ENCODE data around the gene OOSP2.
"Not testable (repeated sequence)": the region's sequence is repeated elsewhere in the genome, so short reads cannot be mapped to it uniquely, and the experiment has no call there.

The OOSP2 gene, protein sequence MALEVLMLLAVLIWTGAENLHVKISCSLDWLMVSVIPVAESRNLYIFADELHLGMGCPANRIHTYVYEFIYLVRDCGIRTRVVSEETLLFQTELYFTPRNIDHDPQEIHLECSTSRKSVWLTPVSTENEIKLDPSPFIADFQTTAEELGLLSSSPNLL

DNA sequence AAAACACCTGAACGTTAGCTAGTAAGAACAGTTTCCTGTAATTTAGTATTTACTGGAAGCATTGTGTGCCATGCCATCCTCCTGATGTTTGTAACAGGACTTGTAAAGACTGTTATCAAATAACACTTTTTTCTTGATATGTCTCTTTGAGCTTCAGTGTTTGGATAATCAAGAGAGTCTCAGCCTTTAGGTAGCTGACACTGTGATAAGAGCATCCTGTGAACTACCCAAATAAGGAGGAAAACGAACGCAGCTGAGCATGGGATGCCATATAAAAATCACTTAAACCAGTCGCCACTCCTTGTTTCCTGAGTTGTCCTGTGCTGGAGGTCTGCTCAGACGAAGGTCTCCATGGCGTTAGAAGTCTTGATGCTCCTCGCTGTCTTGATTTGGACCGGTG lies at the start of gene OOSP2:
Gene OOSP2 (plus strand): TSS at position 301 of the 400 bp plus-strand sequence. CDS start 51 bp downstream, at position 352.
- no peak for DNase-seq (ENCODE audit: low read depth in 2 of 2)

DNA sequence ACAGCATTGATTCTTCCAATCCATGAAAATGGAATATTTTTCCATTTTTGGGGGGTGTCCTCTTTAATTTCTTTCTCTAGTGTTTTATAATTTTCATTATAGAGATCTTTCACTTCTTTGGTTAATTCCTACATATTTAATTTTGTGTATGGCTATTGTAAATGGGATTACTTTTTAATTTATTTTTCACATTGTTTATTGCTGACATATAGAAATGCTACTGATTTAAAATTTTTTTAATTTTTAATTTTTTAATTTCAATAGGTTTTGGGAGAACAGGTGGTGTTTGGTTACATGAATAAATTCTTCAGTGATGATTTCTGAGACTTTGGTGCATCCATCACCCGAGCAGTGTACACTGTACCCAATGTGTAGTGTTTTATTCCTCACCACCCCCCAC lies 49.8 kb upstream of the OOSP2 start:
- DNase-seq (ENCODE audit: low read depth in 2 of 2): no peak

DNA sequence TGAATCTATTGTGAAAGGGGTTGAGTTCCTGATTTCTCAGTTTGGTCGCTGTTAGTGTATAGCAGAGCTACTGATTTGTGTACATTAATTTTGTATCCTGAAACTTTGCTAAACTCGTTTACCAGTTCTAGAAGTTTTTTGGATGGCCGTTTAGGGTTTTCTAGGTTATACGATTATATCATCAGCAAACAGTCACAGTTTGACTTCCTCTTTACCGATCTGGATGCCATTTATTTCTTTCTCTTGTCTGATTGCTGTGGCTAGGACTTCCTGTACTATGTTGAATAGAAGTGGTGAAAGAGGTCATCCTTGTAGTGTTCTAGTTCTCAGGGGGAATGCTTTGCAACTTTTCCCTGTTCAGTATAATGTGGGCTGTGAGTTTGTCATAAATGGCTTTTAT lies 47.8 kb upstream of the OOSP2 start:
- DNase-seq (ENCODE audit: low read depth in 2 of 2): no peak

DNA sequence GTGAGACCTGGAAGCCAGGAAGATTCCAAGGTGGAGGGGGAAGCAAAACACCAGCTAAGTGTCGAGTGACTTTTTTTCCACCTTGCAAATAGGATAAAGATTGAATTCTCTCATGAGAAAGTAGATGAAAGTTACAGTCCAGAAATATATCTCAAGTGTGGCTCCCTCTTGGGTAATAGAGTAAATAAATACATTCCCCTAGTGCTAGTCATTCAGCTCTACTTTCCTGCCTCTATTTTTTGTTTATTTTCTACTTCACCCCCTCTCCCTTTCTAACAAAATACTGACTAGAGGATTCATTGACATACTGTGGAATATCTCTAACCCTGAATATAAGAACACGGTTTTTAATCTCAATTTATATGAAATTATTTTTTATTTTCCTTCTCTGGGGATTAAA lies 42.4 kb upstream of the OOSP2 start:
- DNase-seq (ENCODE audit: low read depth in 2 of 2): no peak

DNA sequence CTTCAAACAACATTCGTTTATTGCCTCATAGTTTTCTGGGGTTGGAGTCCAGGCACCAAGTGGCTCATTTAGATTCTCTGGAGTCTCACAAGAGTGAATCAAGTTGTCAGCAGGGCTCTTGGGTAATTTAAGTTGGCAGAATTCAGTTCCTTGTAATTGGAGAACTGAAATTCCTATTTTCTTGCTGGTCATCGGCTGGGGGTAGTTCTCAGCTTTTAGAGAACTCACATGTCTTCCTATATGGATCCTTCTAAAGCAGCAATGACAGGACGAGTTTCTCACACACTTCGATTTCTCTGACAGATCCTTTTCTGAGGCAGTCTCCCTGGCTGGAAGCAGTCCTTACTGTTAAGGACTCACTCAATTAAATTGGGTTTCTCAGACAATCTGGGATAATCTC lies 40.5 kb upstream of the OOSP2 start:
- DNase-seq (ENCODE audit: low read depth in 2 of 2): no peak

DNA sequence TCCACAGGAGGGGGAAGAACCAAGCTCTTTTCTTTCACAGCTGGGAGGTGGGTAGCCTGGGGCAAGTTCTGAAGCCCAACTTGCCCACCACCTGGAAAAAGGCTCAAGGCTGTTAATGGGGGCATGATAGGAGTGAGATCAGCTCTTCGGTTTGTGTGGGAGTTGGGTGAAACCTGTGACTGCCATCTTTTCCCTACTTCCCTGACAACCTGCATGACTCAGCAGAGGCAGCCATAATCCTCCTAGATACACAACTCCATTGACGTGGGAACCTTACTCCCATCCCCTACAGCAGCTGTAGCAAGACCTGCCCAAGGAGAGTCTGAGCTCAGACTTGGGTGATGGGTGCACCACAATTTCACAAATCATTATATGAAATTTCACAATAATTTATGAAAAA lies 36.5 kb upstream of the OOSP2 start:
- DNase-seq (ENCODE audit: low read depth in 2 of 2): no peak

DNA sequence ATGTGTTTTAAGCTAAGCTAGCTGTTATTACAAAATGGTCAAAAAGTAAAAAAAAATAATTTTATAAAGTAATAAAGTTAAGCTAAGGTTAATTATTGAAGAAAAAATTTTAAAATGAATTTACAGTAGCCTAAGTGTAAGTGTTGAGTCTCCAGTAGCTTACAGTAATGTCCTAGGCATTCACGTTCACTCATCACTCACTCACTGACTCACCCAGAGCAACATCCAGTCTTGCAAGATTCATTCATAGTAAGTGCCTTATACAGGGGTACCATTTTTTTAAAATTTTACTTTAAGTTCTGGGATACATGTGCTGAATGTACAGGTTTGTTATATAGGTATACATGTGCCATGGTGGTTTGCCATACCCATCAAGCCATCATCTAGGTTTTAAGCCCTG lies 34.8 kb upstream of the OOSP2 start:
- DNase-seq (ENCODE audit: low read depth in 2 of 2): no peak

DNA sequence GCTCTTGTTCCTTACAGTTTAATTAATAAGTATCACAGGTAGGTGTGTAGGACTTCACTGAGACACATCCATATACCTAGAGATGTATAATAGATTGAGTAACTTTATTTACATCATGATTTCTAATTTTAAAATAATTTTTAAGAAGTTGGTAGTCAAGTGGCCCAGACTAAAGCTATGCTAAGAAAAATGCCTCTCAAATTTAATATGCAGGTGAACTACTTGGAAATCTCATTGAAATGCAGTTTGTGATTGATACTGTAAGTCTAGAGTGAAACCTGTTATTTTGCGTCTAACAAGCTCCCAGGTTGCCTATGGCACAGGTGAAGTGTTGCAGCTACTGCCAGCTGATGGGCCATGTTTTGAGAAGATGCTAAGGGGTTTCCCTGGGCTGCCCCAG lies 23.3 kb upstream of the OOSP2 start, which contains the start of gene OOSP4B:
Gene OOSP4B (plus strand): TSS at position 301 of the 400 bp plus-strand sequence.
- no peak for DNase-seq (ENCODE audit: low read depth in 2 of 2)

DNA sequence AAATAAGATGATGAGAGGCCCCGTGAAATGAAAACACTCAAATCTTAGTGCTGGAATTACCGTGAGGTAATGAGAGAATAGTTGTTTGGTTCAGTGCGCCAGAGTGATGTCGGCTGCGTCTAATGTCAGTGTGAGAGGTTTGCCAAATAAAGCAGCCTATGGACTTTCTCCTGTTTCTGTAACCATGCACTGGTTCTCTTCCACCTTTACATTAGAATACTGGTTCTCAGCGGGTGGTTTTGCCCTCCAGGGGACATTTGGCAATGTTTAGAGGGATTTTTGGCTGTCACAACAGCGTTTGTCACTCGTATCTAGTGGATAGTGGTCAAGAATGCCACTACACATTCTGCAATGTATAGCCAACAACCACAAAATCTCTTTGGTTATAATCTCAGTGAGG lies 22.2 kb upstream of the OOSP2 start:
- no peak for DNase-seq (ENCODE audit: low read depth in 2 of 2)

DNA sequence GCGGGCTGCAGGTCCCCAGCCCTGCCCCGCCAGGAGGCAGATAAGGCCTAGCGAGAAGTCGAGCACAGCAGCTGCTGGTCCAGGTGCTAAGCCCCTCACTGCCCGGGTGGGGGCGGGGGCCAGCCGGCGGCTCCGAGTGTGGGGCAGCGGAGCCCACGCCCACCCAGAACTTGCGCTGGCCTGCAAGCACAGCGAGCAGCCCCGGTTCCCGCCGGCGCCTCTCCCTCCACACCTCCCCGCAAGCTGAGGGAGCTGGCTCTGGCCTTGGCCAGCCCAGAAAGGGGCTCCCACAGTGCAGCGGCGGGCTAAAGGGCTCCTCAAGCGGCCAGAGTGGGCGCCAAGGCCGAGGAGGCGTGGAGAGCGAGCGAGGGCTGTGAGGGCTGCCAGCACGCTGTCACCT lies 19.8 kb upstream of the OOSP2 start:
- DNase-seq (ENCODE audit: low read depth in 2 of 2): not testable (repeated sequence)

DNA sequence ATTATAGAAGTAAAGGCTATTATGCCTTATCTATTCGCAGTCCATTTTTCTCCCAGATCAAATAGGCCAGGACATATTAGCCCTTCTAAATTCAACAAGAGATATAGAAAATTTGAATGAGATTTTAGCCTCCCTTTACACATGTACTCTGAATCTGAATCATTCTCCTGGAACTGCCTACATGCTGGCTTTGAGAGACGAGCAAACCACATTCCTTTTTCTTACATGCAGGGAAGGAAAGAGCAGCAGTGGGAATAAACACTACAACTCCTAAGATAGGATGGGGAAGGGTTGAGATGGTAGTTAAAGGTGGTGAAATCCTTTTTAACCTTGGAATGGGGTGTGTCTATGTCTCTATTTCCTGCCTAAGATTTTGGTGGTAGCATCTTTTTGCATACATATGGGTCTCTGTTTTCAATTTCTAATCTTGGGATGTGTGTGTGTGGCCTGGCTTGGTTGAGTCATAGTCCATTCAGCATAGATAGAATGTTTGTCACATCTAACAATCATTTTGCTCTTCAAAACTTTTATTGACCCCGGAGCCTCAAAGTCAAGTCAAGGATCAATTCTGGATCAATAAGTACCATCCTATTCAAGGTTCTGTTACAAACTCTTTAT lies 11.1 kb upstream of the OOSP2 start:
- no peak for DNase-seq (ENCODE audit: low read depth in 2 of 2)

DNA sequence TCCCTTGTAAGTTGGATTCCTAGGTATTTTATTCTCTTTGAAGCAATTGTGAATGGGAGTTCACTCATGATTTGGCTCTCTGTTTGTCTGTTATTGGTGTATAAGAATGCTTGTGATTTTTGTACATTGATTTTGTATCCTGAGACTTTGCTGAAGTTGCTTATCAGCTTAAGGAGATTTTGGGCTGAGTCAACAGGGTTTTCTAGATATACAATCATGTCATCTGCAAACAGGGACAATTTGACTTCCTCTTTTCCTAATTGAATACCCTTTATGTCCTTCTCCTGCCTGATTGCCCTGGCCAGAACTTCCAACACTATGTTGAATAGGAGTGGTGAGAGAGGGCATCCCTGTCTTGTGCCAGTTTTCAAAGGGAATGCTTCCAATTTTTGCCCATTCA lies 10.2 kb downstream of the OOSP2 start:
- DNase-seq (ENCODE audit: low read depth in 2 of 2): not testable (repeated sequence)

DNA sequence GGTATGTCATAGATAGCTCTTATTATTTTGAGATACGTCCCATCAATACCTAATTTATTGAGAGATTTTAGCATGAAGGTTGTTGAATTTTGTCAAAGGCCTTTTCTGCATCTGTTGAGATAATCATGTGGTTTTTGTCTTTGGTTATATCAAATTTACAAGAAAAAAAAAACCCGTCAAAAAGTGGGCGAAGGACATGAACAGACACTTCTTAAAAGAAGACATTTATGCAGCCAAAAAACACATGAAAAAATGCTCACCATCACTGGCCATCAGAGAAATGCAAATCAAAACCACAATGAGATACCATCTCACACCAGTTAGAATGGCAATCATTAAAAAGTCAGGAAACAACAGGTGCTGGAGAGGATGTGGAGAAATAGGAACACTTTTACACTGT lies 10.6 kb downstream of the OOSP2 start:
- not testable (repeated sequence) for DNase-seq (ENCODE audit: low read depth in 2 of 2)

DNA sequence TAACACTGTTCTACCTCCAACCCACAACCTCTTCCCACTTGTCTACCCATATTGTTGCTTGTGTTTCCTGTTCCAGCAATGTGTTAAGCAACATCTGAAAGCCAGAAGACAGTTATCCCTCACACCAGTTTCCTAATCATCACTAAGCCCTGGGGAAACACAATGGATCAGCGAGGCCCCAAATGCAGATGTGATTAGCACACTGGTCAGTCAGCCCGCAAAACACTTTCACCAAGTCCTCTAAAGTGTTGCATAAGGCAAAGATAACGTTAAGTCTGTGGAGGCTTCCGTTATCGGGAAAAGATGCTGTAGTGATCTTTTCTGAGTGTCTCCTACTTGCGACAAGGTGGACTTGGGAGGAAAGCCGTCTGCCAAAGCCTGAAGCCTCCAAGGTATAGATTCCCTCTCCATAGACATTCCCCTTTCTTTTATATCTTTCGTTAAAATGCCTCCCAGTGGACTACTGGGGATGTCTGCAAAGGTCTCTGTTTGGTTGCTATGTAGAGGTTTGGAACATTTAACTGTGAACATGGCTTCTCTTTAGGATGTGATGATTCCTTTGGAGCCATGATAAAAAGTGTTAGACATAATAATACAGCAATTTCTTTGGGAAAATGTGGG lies 16.2 kb downstream of the OOSP2 start, which contains the start of gene MS4A3:
Gene MS4A3 (plus strand): TSS at position 317 of the 621 bp plus-strand sequence. CDS start 4,496 bp downstream, outside the sequence.
- DNase-seq (ENCODE audit: low read depth in 2 of 2): no peak

DNA sequence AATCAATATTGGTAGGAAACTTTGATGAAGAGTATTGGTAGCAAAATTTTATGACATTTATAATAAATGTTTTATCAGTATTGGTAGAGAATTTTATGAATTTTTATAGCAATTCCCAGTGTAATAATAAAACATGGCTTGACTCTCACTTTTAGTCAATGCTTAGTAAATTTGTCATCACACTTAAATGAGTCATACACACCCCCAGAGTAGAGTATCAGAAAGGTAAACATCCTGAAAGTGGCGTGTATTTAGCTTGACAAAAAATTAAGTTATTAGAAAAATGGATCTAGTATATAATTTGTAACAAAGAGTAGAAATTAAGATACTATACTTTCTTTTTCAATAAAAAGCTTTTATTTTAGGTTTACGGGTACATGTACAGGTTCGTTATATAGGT lies 18.8 kb downstream of the OOSP2 start:
- DNase-seq (ENCODE audit: low read depth in 2 of 2): no peak

DNA sequence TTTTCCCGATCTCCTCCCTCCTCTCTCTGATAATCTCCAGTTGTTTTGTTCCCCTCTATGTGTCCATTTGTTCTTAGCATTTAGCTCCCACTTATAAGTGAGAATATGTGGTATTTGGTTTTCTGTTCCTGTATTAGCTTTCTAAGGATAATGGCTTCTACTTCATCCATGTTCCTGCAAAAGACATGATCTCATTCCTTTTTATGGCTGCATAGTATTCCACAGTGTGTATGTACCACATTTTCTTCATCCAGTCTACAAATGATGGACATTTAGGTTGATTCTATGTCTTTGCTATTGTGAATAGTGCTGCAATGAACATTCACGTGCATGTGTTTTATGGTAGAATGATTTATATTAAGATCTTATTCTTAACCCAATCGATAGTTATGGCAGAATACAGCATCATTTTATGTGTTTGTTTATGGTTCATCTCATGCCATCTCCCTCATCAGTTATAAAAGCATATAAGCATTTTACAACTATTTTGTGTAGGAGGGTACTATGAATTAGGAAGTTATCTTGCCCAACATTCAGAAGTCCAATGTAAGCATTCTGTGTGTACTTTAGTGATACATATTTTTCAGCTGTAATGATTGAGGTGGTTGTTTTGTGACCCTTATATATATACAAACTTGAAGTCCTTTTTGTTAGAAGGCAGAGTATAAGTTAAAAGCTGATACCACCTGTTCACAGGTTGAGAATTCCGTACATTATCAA lies 19.5 kb downstream of the OOSP2 start:
- DNase-seq (ENCODE audit: low read depth in 2 of 2): no peak

DNA sequence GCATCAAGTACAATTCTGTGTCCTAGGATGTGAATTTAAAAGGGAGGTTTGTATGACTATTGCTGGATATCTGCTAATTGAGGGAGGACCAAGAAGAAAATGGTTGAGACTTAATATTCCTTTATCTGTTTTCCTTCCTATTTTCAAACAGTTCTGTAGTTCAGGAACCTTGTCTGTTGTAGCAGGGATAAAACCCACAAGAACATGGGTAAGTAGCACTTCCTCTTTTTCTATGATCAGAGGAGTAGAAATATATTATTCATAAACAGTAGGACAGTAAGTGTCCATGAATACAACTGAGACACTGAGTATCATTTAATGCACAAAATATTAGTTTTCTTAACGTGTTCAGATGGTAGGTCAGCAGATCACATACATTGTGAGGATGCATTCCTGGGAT lies 23.9 kb downstream of the OOSP2 start:
- no peak for DNase-seq (ENCODE audit: low read depth in 2 of 2)

DNA sequence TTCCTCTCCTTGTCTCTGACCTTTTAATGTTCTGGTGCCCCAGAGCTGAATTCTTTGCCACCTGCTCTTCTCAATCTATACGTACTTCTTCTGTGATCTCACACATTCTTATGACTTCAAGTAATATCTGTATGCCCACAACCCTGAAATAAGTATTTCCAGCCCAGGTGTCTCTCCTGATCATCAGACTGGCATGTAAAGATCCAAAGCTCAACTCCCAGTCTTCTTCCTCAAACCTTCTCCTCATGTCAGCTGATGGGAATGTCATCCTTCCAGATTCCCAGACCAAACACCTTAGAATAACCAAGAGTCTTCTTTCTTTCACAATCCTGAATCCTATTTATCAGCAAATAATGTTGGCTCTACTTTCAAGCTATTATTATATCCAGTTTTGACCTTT lies 25.6 kb downstream of the OOSP2 start:
- no peak for DNase-seq (ENCODE audit: low read depth in 2 of 2)

DNA sequence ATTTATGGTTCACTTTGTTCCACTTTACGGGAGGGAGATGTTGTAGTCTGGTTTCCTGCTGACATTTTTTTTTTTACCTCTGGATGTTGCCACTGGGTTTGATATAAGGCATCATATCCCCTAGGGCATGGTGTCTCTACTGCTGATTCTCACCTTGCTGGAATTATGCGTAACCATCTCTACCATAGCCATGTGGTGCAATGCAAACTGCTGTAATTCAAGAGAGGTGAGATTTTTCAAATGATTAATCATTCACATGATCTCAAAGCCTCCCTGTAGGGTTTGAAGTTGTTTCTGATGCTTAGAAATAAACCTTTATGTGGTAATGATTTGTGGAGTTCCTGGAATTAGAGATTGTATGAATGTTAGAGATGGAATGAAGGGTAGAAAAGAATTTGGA lies 29.2 kb downstream of the OOSP2 start:
- no peak for DNase-seq (ENCODE audit: low read depth in 2 of 2)

DNA sequence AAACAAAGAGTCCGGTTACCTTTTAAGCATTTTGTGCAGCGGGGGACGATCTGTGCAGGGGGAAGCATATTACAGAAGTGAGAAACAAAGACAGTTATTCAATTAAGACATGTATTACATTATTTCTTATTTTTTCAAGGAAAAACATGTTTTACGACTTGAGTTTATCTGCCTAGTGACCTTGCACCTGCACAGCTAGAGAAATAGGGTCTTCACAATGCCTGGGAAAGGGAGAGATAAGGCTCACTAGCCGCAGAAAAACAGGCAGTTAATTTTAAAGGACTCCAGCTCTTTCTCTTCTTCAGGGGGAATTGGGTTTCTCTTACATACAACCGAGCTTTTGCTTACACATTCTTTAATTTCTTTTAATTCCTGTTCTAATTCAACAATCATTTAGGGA lies 31.4 kb downstream of the OOSP2 start:
- DNase-seq (ENCODE audit: low read depth in 2 of 2): not testable (repeated sequence)

DNA sequence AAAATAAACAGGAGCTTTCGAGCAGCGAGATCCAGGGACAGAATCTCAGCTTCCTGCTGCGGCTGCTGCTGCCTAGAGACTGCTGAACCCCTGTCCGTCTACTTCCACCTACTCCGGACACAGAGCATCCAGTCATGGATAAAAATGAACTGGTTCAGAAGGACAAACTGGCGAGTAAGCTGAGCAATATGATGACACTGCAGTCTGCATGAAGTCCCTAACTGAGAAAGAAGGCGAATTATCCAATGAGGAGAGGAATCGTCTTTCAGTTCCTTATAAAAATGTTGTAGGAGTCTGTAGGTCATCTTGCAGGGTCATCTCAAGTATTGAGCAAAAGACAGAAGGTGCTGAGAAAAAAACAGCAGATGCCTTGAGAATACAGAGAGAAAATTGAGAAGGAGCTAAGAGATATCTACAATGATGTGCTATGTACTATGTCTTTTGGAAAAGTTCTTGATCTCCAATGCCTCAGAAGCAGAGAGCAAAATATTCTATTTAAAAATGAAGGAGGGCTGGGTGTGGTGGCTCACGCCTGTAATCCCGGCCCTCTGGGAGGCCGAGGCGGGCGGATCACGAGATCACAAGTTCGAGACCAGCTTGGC lies 37.1 kb downstream of the OOSP2 start:
- DNase-seq (ENCODE audit: low read depth in 2 of 2): no peak

DNA sequence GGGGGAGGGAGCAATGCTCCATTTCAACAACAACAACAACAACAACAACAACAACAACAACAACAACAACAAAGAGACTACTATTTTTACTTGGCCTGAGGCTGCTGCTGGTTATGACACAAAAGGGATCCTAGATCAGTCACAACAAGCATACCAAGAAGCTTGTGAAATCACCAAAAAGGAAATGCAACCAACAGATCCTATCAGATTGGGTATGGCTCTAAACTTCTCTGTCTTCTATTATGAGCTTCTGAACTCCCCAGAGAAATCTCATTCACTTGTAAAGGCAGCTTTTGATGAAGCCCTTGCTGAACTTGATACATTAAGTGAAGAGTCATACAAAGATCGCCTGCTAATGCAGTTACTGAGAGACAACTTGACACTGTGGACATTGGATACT lies 37.8 kb downstream of the OOSP2 start:
- no peak for DNase-seq (ENCODE audit: low read depth in 2 of 2)

Data from stimulated activated CD4-positive, alpha-beta T cell treated with anti-CD3 and anti-CD28 coated beads, Interleukin-15, amount 100 ng/mL, for 48 hours (primary cell).